Spleen (tissue), 7 donors: ENCODE measurements around the gene HAPLN1.

Experiments
- CTCF ChIP-seq, 11 experiments: fragments of 200-600 bp in 7 of 11; fragments of 450-650 bp in 4 of 11; sonication (generic) in 4 of 11; IDR thresholded peaks in 8 of 11; conservative IDR thresholded peaks in 3 of 11; 1 replicate in 7 of 11; 2 replicates in 4 of 11; pipeline versions ENCODE4 v1.4.0 to v1.8.0; 2016 to 2021; ENCODE audit warnings: antibody characterized with exemption in 11 of 11, inconsistent platforms in 4 of 11, mild to moderate bottlenecking in 1 of 11
- POLR2A ChIP-seq, 3 donors: fragments of 450-650 bp; IDR thresholded peaks; one replicate each; pipeline ENCODE4 v1.5.1; 2017; ENCODE audit warnings: antibody characterized with exemption in 3 of 3, mild to moderate bottlenecking in 1 of 3
- POLR2AphosphoS5 ChIP-seq, 3 donors: sonication (generic); formaldehyde crosslinking; IDR thresholded peaks; one replicate each; pipeline ENCODE4 v1.5.1; 2017; ENCODE audit warnings: antibody characterized with exemption in 3 of 3
- donor health status: DM: no; HTN: no; CAD: no; lungs with moderate emphysema.
- donor health status: DM: no; HTN: no; CAD: no.
- donor health status: DM: no; HTN: no; CAD: no.

GRCh38 chr5:83742089-83742488 lies 21.4 kb upstream of the HAPLN1 start:
- TF ChIP-seq CTCF (IDR thresholded peaks at IDR 0.05 in 8 of 11, conservative IDR thresholded peaks at IDR 0.05 in 3 of 11) (no peak), POLR2AphosphoS5 (IDR thresholded peaks at IDR 0.05) (no peak), POLR2A (IDR thresholded peaks at IDR 0.05) (no peak)
